ENCODE measurements around the gene AHCYL2. TPM values are rescaled to one million over a fixed set of nuclear protein-coding genes. Genes with fewer than 3 reads are reported as not detected.
"Not testable (repeated sequence)": the region's sequence is repeated elsewhere in the genome, so short reads cannot be mapped to it uniquely, and the experiment has no call there.

Gene AHCYL2
- total RNA-seq, 1 donor from 2014 or later, result 12.0 TPM

- no peaks in the 10 kb centered on the region for H3K9me3 ChIP-seq (ENCODE audit: control insufficient read depth in 3 of 3, low read length in 3 of 3)
- H3K9ac ChIP-seq (ENCODE audit: low read depth in 1 of 3, low read length in 3 of 3), result no peak overlapping the region
- no peaks in the 10 kb centered on the region for H3K36me3 ChIP-seq (ENCODE audit: control insufficient read depth in 3 of 3, insufficient read depth in 3 of 3, low read length in 3 of 3)
- no peak overlapping the region for H3K27ac ChIP-seq (ENCODE audit: low read depth, low read length)
- H3K27me3 ChIP-seq (ENCODE audit: control insufficient read depth in 3 of 3, insufficient read depth in 3 of 3, low read length in 3 of 3), result no peaks in the 10 kb centered on the region
- no peaks in the 10 kb centered on the region for H3K4me1 ChIP-seq (ENCODE audit: control insufficient read depth in 3 of 3, insufficient read depth in 3 of 3, low read length in 3 of 3)
- no peak overlapping the region for H3K4me3 ChIP-seq (ENCODE audit: low read length in 3 of 3)
Measured at GRCh38 chr7:129240119-129240820, 15.4 kb downstream of the AHCYL2 start.

DNA sequence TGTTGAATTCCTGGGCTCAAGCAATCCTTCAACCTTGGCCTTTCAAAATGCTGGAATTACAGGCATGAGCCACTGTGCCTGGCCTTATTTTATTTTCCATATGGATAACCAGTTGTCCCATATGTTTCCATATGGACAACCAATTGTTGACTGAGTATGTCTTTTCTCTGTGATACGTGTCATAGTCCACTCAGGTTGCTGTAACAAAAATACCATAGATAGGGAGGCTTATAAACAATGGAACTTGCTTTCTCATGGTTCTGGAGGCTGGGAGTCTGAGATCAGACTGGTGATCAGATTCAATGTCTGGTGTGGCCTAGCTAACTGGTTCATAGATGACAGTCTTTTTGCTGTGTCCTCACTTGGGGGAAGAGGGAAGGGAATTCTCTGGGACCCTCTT lies 19.4 kb downstream of the AHCYL2 start:
- H3K4me1 ChIP-seq (ENCODE audit: control insufficient read depth in 3 of 3, insufficient read depth in 3 of 3, low read length in 3 of 3), result no peaks in the 10 kb centered on the region
- no peak overlapping the region for H3K27ac ChIP-seq (ENCODE audit: low read depth, low read length)
- no peaks in the 10 kb centered on the region for H3K27me3 ChIP-seq (ENCODE audit: control insufficient read depth in 3 of 3, insufficient read depth in 3 of 3, low read length in 3 of 3)
- no peak overlapping the region for H3K9ac ChIP-seq (ENCODE audit: low read depth in 1 of 3, low read length in 3 of 3)
- no peaks in the 10 kb centered on the region for H3K9me3 ChIP-seq (ENCODE audit: control insufficient read depth in 3 of 3, low read length in 3 of 3)
- no peaks in the 10 kb centered on the region for H3K36me3 ChIP-seq (ENCODE audit: control insufficient read depth in 3 of 3, insufficient read depth in 3 of 3, low read length in 3 of 3)
- no peak overlapping the region for H3K4me3 ChIP-seq (ENCODE audit: low read length in 3 of 3)

DNA sequence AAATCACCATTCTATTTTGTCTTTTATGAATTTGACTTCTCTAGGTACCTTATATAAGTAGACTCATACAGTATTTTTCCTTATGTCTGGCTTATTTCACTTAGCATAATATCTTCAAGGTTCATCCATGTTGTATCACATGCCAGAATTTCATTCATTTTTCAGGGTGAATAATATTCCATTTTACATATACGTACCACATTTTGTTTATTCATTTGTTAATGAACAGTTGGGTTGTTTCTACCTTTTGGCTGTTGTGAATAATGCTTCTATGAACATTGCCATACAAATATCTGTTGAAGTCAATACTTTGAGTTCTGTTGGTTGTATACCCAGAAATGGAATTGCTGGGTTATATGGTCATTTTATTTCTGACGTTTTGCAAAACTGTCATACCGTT lies 20.7 kb downstream of the AHCYL2 start:
- H3K27me3 ChIP-seq (ENCODE audit: control insufficient read depth in 3 of 3, insufficient read depth in 3 of 3, low read length in 3 of 3), result no peaks in the 10 kb centered on the region
- H3K27ac ChIP-seq (ENCODE audit: low read depth, low read length), result no peak overlapping the region
- H3K36me3 ChIP-seq (ENCODE audit: control insufficient read depth in 3 of 3, insufficient read depth in 3 of 3, low read length in 3 of 3), result no peaks in the 10 kb centered on the region
- no peak overlapping the region for H3K4me3 ChIP-seq (ENCODE audit: low read length in 3 of 3)
- H3K9ac ChIP-seq (ENCODE audit: low read depth in 1 of 3, low read length in 3 of 3), result no peak overlapping the region
- no peaks in the 10 kb centered on the region for H3K9me3 ChIP-seq (ENCODE audit: control insufficient read depth in 3 of 3, low read length in 3 of 3)
- no peaks in the 10 kb centered on the region for H3K4me1 ChIP-seq (ENCODE audit: control insufficient read depth in 3 of 3, insufficient read depth in 3 of 3, low read length in 3 of 3)

DNA sequence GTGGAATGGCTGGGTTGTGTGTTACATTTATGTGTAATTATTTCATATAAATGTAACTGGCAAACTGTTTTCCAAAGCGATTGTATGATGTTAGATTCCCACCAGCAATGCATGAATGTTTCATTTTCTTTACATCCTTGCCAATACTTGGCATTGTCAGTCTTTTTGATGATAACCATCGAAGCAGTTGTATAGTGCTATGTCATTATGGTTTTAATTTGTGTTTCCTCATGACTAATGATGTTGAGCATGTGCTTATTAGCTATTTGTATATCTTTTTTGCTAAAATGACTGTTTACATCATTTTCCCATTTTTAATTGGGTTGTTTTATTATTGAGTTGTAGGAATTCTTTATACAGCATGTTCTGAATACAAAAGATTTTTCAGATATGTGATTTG lies 22.3 kb downstream of the AHCYL2 start:
- peaks cover 0 to 2% (median 2%) of the 10 kb centered on the region in 3 donors for H3K4me1 ChIP-seq (ENCODE audit: control insufficient read depth in 3 of 3, insufficient read depth in 3 of 3, low read length in 3 of 3)
- no peak overlapping the region for H3K4me3 ChIP-seq (ENCODE audit: low read length in 3 of 3)
- H3K9me3 ChIP-seq (ENCODE audit: control insufficient read depth in 3 of 3, low read length in 3 of 3), result no peaks in the 10 kb centered on the region
- no peaks in the 10 kb centered on the region for H3K27me3 ChIP-seq (ENCODE audit: control insufficient read depth in 3 of 3, insufficient read depth in 3 of 3, low read length in 3 of 3)
- H3K36me3 ChIP-seq (ENCODE audit: control insufficient read depth in 3 of 3, insufficient read depth in 3 of 3, low read length in 3 of 3), result no peaks in the 10 kb centered on the region
- H3K9ac ChIP-seq (ENCODE audit: low read depth in 1 of 3, low read length in 3 of 3), result no peak overlapping the region
- H3K27ac ChIP-seq (ENCODE audit: low read depth, low read length), result no peak overlapping the region

DNA sequence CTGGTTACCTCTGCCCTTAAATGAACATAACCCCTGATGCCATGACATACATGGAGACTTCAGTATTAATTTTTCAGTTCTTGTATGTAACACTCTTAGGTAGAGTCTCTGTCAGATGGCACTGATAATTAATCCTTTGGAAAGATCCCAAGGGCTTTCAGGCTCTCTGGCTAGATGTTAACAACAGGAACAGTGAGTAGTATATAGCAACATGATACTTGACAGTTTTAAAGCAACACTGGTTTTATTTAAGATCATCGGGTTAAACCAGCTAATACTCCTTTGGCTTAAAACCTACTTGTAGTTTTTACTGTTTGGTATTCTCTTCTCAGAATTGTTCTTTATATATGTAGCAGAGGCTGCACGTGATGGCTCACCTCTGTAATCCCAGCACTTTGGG lies 27.3 kb downstream of the AHCYL2 start:
- Histone ChIP-seq H3K27ac (ENCODE audit: low read depth, low read length) (no peak overlapping the region), H3K9me3 (ENCODE audit: control insufficient read depth in 3 of 3, low read length in 3 of 3) (no peaks in the 10 kb centered on the region), H3K4me3 (ENCODE audit: low read length in 3 of 3) (no peak overlapping the region), H3K4me1 (ENCODE audit: control insufficient read depth in 3 of 3, insufficient read depth in 3 of 3, low read length in 3 of 3) (peaks cover 0 to 7% (median 6%) of the 10 kb centered on the region in 3 donors), H3K36me3 (ENCODE audit: control insufficient read depth in 3 of 3, insufficient read depth in 3 of 3, low read length in 3 of 3) (no peaks in the 10 kb centered on the region), H3K27me3 (ENCODE audit: control insufficient read depth in 3 of 3, insufficient read depth in 3 of 3, low read length in 3 of 3) (no peaks in the 10 kb centered on the region), H3K9ac (ENCODE audit: low read depth in 1 of 3, low read length in 3 of 3) (no peak overlapping the region)

GRCh38 chr7:129252603-129253002 lies 27.8 kb downstream of the AHCYL2 start:
- H3K4me1 ChIP-seq (ENCODE audit: control insufficient read depth in 3 of 3, insufficient read depth in 3 of 3, low read length in 3 of 3); H3K4me3 ChIP-seq (ENCODE audit: low read length in 3 of 3); H3K36me3 ChIP-seq (ENCODE audit: control insufficient read depth in 3 of 3, insufficient read depth in 3 of 3, low read length in 3 of 3); H3K27me3 ChIP-seq (ENCODE audit: control insufficient read depth in 3 of 3, insufficient read depth in 3 of 3, low read length in 3 of 3); H3K9me3 ChIP-seq (ENCODE audit: control insufficient read depth in 3 of 3, low read length in 3 of 3); H3K27ac ChIP-seq (ENCODE audit: low read depth, low read length); H3K9ac ChIP-seq (ENCODE audit: low read depth in 1 of 3, low read length in 3 of 3): not testable (repeated sequence)

DNA sequence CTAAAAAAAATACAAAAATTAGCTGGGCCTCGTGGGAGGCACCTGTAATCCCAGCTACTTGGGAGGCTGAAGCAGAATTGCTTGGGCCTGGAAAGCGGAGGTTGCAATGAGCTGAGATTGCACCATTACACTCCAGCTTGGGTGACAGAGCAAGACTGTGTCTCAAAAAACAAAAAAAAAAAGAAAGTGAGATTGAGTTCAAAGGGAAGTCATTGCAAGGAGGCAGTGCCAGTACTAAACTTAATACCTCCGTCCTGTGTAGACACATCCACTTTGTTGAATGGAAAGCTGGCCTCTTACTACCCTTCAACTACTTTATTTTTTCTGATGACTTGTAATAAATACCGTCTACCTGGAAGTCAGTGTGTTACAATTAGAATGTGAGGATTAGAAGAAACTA lies 31.0 kb downstream of the AHCYL2 start:
- H3K4me3 ChIP-seq (ENCODE audit: low read length in 3 of 3), result no peak overlapping the region
- peaks cover 4 to 7% (median 6%) of the 10 kb centered on the region in 3 donors for H3K4me1 ChIP-seq (ENCODE audit: control insufficient read depth in 3 of 3, insufficient read depth in 3 of 3, low read length in 3 of 3)
- H3K27ac ChIP-seq (ENCODE audit: low read depth, low read length), result no peak overlapping the region
- no peaks in the 10 kb centered on the region for H3K27me3 ChIP-seq (ENCODE audit: control insufficient read depth in 3 of 3, insufficient read depth in 3 of 3, low read length in 3 of 3)
- no peaks in the 10 kb centered on the region for H3K9me3 ChIP-seq (ENCODE audit: control insufficient read depth in 3 of 3, low read length in 3 of 3)
- H3K36me3 ChIP-seq (ENCODE audit: control insufficient read depth in 3 of 3, insufficient read depth in 3 of 3, low read length in 3 of 3), result no peaks in the 10 kb centered on the region
- no peak overlapping the region for H3K9ac ChIP-seq (ENCODE audit: low read depth in 1 of 3, low read length in 3 of 3)

GRCh38 chr7:129256221-129256620 lies 31.4 kb downstream of the AHCYL2 start:
- H3K4me3 ChIP-seq (ENCODE audit: low read length in 3 of 3), result no peak overlapping the region
- H3K9ac ChIP-seq (ENCODE audit: low read depth in 1 of 3, low read length in 3 of 3), result no peak overlapping the region
- peaks cover 4 to 7% (median 6%) of the 10 kb centered on the region in 3 donors for H3K4me1 ChIP-seq (ENCODE audit: control insufficient read depth in 3 of 3, insufficient read depth in 3 of 3, low read length in 3 of 3)
- H3K9me3 ChIP-seq (ENCODE audit: control insufficient read depth in 3 of 3, low read length in 3 of 3), result no peaks in the 10 kb centered on the region
- H3K27me3 ChIP-seq (ENCODE audit: control insufficient read depth in 3 of 3, insufficient read depth in 3 of 3, low read length in 3 of 3), result no peaks in the 10 kb centered on the region
- no peak overlapping the region for H3K27ac ChIP-seq (ENCODE audit: low read depth, low read length)
- H3K36me3 ChIP-seq (ENCODE audit: control insufficient read depth in 3 of 3, insufficient read depth in 3 of 3, low read length in 3 of 3), result no peaks in the 10 kb centered on the region

DNA sequence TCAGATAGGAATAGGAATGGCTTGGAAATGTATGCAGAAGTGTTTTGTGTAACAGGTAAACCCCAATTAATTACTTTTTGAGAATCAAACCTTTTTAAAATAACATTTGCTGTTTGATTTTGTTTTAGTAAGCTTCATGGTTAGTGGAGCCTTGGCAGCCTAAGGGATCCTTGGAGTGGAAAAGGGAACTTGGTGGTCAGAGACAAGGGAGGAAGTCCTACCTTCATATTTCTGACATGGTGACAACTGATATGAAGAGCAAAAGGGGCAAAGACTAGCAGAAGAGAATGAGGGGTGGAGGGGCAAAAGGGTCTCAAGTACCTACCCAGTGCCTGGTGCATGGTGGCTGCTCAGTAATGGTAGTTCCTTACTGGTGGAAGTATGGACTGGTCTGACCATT lies 32.3 kb downstream of the AHCYL2 start:
- Histone ChIP-seq H3K4me3 (ENCODE audit: low read length in 3 of 3) (no peak overlapping the region), H3K27ac (ENCODE audit: low read depth, low read length) (no peak overlapping the region), H3K9ac (ENCODE audit: low read depth in 1 of 3, low read length in 3 of 3) (no peak overlapping the region), H3K4me1 (ENCODE audit: control insufficient read depth in 3 of 3, insufficient read depth in 3 of 3, low read length in 3 of 3) (peaks cover 3 to 4% (median 4%) of the 10 kb centered on the region in 3 donors), H3K27me3 (ENCODE audit: control insufficient read depth in 3 of 3, insufficient read depth in 3 of 3, low read length in 3 of 3) (no peaks in the 10 kb centered on the region), H3K9me3 (ENCODE audit: control insufficient read depth in 3 of 3, low read length in 3 of 3) (no peaks in the 10 kb centered on the region), H3K36me3 (ENCODE audit: control insufficient read depth in 3 of 3, insufficient read depth in 3 of 3, low read length in 3 of 3) (no peaks in the 10 kb centered on the region)

DNA sequence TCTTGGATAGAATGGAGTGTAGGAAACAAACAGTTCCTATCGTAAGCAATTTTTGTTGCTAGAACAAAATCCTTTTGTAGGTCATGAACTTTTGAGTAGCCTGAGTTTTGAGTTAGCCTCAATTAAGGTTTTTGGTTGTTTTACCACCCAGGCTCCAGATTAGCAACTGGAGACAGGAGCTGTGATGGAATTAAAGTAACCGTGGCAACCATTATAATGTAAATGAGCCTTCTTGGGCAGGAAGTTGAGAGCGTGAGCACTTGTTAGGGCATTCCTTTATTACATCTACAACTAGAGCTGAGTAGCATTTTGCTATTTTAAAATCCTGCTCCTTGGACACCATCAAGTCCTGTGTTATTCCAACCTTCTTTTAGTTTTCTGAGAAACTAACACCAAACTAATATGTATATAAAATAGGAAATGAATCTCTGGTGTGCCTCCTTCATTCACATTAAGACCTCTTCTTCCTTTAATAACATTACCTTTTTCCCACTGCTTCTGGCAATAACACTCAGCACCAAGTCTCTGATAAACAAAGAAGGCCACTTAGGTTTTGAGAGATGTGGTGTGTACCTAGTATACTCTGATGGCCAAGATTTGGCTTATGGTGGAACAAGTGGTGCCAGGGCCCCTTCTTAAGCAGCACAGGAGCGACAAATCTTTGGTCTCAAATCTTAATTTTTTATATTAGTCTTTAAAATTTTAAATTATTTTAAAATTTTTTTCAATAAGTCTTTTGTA lies 34.0 kb downstream of the AHCYL2 start:
- no peak overlapping the region for H3K27ac ChIP-seq (ENCODE audit: low read depth, low read length)
- peaks cover 0 to 4% (median 3%) of the 10 kb centered on the region in 3 donors for H3K4me1 ChIP-seq (ENCODE audit: control insufficient read depth in 3 of 3, insufficient read depth in 3 of 3, low read length in 3 of 3)
- H3K27me3 ChIP-seq (ENCODE audit: control insufficient read depth in 3 of 3, insufficient read depth in 3 of 3, low read length in 3 of 3), result no peaks in the 10 kb centered on the region
- no peaks in the 10 kb centered on the region for H3K9me3 ChIP-seq (ENCODE audit: control insufficient read depth in 3 of 3, low read length in 3 of 3)
- no peaks in the 10 kb centered on the region for H3K36me3 ChIP-seq (ENCODE audit: control insufficient read depth in 3 of 3, insufficient read depth in 3 of 3, low read length in 3 of 3)
- H3K4me3 ChIP-seq (ENCODE audit: low read length in 3 of 3), result no peak overlapping the region
- H3K9ac ChIP-seq (ENCODE audit: low read depth in 1 of 3, low read length in 3 of 3), result no peak overlapping the region
